HG03520 (cell line): Measurements from ENCODE around the gene SIRT1.
"Not testable (repeated sequence)": the region's sequence is repeated elsewhere in the genome, so short reads cannot be mapped to it uniquely, and the experiment has no call there.

Source experiments
- ATAC-seq: cut with Tn5 transposase; IDR thresholded peaks from one replicate; pipeline ENCODE4 v1.9.1; 2021; ENCODE audit warnings: mild to moderate bottlenecking, moderate library complexity; ENCODE audit not compliant: unreplicated experiment

The SIRT1 gene

GRCh38 chr10:67884313-67884841, at the start of gene SIRT1:
TSS of gene SIRT1 (plus strand) at chr10:67884656. CDS start at chr10:67884722, 66 bp downstream.
- ATAC-seq: peak; percentile 73

- not testable (repeated sequence) for ATAC-seq
Measured at GRCh38 chr10:67835541-67836394, 48.7 kb upstream of the SIRT1 start.

GRCh38 chr10:67836488-67836887, 48.0 kb upstream of the SIRT1 start:
- no peak for ATAC-seq

- ATAC-seq: no peak
Measured at GRCh38 chr10:67836972-67837371, 47.5 kb upstream of the SIRT1 start.

GRCh38 chr10:67837541-67838314, 46.7 kb upstream of the SIRT1 start, which contains the start of gene DNAJC12:
TSS of gene DNAJC12 (minus strand) at chr10:67838188. CDS start at chr10:67838011, 177 bp downstream.
- ATAC-seq: peak; percentile 89

- ATAC-seq: not testable (repeated sequence)
Measured at GRCh38 chr10:67839511-67839910, 44.9 kb upstream of the SIRT1 start.

GRCh38 chr10:67839951-67840350, 44.5 kb upstream of the SIRT1 start:
- ATAC-seq: no peak

GRCh38 chr10:67841737-67842136, 42.7 kb upstream of the SIRT1 start:
- ATAC-seq: no peak

- ATAC-seq: no peak
Measured at GRCh38 chr10:67843284-67843683, 41.2 kb upstream of the SIRT1 start.

- ATAC-seq: peak; percentile 84
Measured at GRCh38 chr10:67849331-67850011, 35.0 kb upstream of the SIRT1 start.

GRCh38 chr10:67851186-67851585, 33.3 kb upstream of the SIRT1 start:
- no peak for ATAC-seq

- no peak for ATAC-seq
Measured at GRCh38 chr10:67852761-67853160, 31.7 kb upstream of the SIRT1 start.

GRCh38 chr10:67853512-67853911, 30.9 kb upstream of the SIRT1 start:
- no peak for ATAC-seq

- no peak for ATAC-seq
Measured at GRCh38 chr10:67858971-67859370, 25.5 kb upstream of the SIRT1 start.

- no peak for ATAC-seq
Measured at GRCh38 chr10:67861750-67862432, 22.6 kb upstream of the SIRT1 start.

- no peak for ATAC-seq
Measured at GRCh38 chr10:67863094-67863493, 21.4 kb upstream of the SIRT1 start.

GRCh38 chr10:67864607-67865371, 19.7 kb upstream of the SIRT1 start:
- ATAC-seq: no peak

GRCh38 chr10:67868132-67868531, 16.3 kb upstream of the SIRT1 start:
- no peak for ATAC-seq

- ATAC-seq: no peak
Measured at GRCh38 chr10:67869996-67870395, 14.5 kb upstream of the SIRT1 start.
